OCI-LY7 (cell line): ENCODE data around the gene TFDP3.

ENCODE experiments used
- EZH2phosphoT487 ChIP-seq: fragments of 200-600 bp; sonication (generic); IDR thresholded peaks from 2 replicates; pipeline ENCODE4 v1.6.1; 2018; ENCODE audit warnings: low read depth, borderline replicate concordance, mild to moderate bottlenecking, mixed run types, antibody characterized with exemption, low read length, moderate library complexity, mixed read lengths
- TF ChIP-seq, protein P1 (sequence below): fragments of 200-600 bp; sonication (generic); conservative IDR thresholded peaks from 2 replicates; pipeline ENCODE4 v1.5.1; 2014; ENCODE audit warnings: mild to moderate bottlenecking, antibody characterized with exemption, low read length, moderate library complexity, mixed read lengths

GRCh38 chrX:133188631-133189030 is 29.5 kb downstream of the TFDP3 start:
- TF ChIP-seq, protein P1, sequence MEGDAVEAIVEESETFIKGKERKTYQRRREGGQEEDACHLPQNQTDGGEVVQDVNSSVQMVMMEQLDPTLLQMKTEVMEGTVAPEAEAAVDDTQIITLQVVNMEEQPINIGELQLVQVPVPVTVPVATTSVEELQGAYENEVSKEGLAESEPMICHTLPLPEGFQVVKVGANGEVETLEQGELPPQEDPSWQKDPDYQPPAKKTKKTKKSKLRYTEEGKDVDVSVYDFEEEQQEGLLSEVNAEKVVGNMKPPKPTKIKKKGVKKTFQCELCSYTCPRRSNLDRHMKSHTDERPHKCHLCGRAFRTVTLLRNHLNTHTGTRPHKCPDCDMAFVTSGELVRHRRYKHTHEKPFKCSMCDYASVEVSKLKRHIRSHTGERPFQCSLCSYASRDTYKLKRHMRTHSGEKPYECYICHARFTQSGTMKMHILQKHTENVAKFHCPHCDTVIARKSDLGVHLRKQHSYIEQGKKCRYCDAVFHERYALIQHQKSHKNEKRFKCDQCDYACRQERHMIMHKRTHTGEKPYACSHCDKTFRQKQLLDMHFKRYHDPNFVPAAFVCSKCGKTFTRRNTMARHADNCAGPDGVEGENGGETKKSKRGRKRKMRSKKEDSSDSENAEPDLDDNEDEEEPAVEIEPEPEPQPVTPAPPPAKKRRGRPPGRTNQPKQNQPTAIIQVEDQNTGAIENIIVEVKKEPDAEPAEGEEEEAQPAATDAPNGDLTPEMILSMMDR = no peak
- TF ChIP-seq EZH2phosphoT487 = no peak
